ENCODE results near the gene PYCARD.
"Not testable (repeated sequence)": the region's sequence is repeated elsewhere in the genome, so short reads cannot be mapped to it uniquely, and the experiment has no call there.

PYCARD gene

DNA sequence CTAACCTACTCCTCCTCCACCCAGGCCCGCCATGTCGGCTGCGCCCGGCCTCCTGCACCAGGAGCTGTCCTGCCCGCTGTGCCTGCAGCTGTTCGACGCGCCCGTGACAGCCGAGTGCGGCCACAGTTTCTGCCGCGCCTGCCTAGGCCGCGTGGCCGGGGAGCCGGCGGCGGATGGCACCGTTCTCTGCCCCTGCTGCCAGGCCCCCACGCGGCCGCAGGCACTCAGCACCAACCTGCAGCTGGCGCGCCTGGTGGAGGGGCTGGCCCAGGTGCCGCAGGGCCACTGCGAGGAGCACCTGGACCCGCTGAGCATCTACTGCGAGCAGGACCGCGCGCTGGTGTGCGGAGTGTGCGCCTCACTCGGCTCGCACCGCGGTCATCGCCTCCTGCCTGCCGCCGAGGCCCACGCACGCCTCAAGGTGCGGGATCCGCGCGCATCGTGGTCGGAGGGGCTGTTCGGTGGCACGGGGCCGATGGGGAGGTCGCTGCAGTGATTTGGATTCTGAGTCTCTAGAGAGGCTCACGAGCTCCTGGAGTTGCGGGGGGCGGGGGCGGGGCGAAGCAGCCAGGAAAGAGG, 12.2 kb upstream of the PYCARD start:
- no peak for DNase-seq

DNA sequence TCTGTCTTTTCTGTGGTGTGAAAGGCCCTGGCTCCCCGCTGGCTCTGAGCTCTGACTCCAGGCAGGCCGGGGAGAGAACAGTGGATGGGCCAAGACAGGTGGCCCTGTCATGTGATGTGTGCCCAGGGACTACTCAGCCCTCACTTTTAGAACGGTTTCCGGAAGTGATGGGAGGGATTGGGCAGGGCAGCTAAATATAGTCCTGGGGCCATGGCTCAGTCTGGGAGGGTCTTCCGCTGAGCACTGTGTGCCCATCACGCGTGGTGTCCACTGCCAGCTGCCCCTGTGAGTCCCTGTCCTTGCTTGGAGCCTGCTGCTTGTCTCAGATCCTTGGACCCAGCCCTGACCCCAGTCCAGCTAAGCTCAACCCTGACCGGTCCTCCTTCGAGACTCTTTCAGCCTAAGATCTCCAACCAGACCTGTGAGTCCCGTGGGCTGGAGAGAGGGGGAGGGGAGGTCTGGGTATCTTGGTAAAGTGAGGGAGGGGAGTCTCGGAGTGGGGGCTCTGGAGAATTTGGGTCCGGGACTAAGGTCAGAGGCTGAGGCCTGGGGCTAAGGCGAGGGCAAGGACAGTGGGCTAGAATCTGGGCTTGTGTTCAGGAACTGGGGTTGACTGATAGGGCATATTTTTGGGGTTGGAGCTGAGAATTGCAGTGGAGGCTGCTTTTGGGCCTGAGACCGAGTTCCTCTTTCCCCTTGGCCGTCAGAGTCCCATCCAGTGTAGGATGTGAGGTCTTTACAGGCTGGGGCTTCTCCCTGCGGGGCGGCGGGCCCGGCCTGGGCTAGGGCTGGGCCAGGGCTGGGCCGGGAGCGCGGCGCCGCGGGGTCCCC, 11.5 kb upstream of the PYCARD start, which contains the start of gene TRIM72:
TSS of gene TRIM72 (plus strand) at position 243 of the 831 bp plus-strand sequence. CDS start 620 bp downstream, outside the sequence.
- DNase-seq = no peak

DNA sequence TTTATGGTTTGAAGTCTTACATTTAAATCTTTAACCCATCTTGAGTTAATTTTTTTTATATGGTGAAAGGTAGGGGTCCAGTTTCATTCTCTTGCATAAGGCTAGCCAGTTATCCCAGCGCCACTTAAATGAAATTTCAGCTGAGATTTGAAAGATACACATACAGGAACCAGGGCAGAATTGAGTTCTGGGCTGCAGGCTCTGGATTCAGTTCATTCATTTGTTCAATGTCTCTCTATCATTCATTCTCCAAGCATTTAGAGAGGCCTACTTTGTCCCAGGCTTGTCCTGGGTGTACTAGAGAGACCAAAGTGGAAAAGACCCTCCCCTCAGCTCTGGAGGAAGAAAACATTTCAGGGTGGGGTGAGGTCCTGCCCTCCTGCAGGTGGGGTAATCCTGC, 10.8 kb upstream of the PYCARD start:
- DNase-seq = no peak

DNA sequence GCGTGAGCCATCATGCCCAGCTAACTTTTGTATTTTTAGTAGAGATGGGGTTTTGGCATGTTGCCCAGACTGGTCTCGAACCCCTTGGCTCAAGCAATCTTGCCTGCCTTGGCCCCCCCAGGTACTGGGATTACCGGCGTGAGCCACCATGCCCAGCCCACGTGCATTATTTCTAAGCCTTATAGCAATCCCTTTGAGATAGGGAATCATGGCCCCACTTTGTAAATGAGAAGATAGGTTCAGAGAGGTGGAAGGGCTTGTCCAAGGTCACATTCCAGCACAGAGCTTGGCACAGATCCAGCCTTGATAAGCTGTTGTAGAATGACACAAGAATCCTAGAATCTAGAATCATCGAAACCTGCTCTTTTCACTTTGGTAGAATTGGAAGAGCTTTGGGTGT, 4.2 kb upstream of the PYCARD start:
- DNase-seq = no peak

DNA sequence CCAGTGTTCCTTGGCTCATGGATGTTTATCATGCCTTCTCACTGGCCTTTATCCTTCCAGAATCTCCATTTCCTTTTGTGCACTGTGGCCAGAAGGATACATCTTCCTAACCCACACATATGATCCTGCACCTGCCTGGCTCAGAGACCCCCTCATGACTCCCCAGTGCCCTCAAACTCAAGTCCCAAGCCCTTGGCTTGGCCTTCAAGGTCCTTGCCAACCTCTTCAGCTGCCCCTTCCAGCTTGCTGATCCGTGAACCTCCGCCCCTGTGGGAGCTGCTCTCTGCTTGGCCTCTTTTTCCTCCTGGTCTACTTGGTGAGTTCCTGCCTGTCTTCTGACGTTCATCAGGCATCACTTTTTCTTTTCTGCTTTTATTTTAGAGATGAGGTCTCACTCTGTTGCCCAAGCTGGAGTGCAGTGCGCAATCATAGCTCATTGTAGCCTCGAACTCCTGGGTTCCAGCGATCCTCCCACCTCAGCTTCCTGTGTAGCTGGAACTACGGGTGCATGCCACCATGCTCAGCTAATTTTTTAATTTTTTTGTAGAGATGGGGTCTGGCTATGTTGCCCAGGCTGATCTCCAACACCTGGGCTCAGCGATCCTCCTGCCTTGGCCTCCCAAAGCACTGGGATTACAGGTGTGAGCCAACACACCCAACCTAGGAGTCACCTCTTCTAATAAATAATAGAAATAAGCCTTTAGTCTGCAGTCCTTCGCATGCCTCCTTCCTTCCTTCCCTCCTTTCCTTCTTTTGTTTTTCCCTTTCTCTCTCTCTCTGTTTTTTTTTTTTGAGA, 2.5 kb upstream of the PYCARD start:
- DNase-seq = no peak

DNA sequence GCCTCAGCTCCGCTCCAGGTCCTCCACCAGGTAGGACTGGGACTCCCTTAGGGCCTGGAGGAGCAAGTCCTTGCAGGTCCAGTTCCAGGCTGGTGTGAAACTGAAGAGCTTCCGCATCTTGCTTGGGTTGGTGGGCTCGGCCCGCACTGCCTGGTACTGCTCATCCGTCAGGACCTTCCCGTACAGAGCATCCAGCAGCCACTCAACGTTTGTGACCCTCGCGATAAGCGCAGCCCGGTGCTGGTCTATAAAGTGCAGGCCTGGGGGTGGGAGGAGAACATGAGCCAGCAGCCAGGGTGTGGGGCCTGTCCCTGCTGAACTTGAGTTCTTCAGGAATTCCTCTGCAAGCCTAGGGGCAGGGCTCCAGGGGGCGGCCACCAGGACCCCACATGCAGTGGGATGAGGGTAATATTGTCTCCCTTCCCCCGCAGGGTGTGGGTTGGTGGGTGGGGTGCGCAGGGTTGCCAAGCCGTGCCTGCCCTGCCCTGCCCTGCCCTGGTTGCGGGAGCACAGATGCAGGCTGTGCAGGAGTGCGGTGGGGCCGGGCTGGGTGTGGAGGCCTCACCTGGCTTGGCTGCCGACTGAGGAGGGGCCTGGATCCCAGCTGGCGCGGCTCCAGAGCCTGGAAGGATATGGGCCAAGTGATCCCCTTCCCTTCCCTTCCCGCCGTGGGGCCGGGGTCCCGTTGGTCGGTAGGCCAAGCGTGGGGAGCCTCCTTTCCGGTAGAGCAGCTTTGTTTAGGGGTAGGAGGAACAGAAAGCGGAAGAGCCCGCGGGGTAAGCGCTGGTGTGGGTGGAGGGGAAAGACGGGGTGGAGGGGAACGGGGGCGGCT, 762 bp downstream of the PYCARD start:
- no peak for DNase-seq

DNA sequence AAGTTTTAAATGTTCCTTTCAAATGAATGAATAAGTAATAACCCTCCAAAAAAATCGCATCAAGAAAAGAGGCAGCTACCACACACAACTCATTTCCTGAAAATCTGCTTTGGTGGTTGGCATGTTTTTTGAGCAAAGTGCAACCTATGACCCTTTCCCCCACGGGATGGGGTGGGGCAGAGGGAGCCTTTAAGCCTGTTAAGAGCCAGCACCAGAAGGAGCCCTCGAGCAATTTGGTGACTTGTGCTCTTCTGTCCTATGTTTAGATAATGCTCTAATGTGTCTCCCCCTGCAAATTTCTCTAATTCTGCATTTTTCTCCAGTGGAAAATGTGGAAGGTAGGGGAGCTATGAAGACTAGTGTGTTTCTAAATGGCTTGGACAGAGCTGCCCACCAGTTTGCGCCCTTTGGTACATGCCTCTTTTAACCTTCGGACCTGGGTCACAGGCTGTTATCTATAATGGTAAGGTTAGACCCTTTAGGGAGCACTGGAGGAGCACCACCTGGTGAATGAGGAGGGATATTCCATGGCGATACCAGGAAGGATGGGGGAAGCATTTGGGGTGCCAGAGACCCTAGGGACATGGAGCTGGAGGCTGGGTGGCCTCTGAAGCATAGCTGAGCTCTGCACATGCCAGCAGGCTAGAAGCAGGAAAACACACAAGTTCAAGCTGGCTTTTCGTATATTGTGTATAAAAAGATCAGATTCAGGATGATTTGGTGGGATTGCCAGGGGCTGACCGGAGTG, 1.6 kb downstream of the PYCARD start:
- no peak for DNase-seq

DNA sequence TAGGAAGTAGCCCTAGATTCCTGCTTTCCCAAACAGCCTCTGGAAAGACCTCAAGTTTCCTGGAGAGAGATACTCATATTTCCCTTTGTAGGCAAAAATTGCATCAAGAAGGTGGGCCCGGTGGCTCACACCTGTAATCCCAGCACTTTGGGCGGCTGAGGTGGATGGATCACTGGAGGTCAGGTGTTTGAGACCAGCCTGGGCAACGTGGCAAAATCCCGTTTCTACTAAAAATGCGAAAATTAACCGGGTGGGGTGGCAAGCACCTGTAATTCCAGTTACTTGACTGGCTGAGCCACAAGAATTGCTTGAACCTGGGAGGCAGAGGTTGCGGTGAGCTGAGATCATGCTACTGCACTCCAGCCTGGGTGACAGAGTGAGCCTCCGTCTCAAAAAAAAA, 2.4 kb downstream of the PYCARD start:
- DNase-seq = not testable (repeated sequence)

DNA sequence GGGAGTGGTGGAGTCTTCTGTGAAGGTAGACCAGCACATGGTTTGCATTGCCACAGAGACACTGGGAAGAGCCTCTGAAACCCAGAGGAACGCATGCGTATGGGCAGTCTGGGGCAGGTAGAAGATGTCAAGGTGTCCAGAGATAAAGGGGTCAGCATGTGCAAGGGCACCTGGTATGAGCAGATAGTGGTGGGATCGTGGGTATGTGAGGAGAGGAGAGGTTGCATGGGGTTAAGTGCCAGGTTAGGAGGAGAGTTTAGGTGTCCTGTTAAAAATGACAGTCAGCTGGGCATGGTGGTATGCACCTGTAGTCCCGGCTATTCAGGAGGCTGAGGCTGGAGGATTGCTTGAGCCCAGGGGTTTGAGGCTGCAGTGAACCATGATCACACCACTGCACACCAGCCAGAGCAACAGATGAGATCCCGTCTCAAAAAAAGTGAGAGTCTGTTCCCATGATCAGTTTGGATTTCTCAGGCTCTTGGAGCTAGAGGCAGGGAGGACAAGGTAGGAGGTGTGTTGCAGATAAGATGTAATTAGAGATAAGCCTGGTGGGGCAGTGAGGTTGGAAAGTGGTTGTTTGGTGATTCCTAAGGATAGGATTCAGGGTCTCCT, 3.0 kb downstream of the PYCARD start:
- no peak for DNase-seq

DNA sequence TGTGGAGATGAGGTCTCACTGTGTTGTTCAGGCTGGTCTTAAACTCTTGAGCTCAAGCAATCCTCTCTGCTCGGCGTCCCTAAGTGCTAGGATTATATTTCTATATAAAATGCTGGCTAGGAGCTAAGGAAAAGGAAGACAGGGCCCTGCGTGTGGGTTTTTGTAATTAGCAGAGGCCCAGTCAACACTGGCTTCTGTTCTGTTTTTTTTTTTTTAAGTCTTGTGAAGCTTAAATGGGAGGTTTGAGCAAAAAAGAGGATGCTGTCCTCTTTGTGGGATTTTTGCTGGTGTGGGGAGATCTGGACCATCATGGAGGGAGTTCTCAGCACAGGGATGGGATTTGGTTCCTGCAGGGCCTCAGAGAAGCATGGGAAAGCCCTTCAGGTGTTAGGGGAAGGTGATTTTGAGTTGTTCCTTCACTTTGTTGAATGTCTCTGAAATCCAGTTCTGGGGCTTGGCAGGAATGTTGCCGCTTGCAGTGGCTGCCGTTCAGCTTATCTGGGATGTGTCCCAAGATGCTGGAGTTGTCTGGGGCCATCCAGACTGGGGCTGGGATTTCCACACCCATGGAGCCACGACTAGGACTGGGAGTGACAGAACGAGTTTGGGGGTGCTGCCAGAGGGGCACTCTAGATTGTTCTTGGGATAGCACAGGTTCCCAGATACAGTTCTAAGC, 4.2 kb downstream of the PYCARD start:
- DNase-seq = no peak

DNA sequence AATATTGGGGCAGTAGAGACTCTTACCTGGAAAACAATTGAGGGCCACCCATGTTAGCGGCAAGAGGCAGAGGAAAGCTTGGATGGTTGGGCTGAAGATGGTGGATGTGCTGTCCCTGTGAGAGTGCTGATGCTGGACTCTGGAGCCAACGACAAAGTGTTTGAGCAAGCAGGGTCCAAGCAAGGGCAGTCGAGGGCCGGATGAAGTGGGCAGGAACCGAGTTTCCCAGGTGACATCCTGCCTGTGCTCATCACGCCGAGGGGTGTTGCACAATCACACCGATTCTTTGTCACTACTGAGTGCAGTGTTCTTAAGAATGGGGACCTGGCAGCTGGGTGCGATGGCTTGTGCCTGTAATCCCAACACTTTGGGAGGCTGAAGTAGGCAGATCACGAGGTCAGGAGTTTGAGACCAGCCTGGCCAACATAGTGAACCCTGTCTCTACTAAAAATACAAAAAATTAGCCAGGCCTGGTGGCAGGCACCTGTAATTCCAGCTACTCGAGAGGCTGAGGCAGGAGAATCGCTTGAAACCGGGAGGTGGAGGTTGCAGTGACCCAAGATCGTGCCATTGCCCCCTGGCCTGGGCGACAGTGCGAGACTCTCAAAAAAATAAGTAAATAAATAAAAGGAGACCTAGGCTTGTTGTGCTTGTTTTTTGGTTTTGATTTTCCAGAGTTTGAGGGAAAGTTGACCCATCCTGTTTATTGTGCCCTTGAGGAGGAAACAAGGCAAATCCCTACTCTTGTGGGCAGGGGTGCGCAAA, 6.1 kb downstream of the PYCARD start:
- DNase-seq = no peak

DNA sequence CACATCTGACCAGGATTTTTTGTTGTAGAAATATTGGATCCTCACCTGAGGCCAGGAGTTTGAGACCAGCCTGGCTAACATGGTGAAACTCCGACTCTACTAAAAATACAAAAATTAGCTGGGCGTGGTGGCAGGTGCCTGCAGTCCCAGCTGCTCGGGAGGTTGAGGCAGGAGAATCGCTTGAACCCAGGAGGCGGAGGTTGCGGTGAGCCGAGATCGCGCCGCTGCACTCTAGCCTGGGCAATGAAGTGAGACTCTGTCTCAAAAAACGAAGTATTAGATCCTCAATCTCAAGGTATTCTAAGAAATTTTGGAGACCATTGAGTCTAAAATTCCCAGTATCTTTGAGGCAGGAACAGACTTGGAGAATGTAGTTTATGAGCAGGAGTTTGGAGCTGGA, 6.7 kb downstream of the PYCARD start:
- DNase-seq = not testable (repeated sequence)

DNA sequence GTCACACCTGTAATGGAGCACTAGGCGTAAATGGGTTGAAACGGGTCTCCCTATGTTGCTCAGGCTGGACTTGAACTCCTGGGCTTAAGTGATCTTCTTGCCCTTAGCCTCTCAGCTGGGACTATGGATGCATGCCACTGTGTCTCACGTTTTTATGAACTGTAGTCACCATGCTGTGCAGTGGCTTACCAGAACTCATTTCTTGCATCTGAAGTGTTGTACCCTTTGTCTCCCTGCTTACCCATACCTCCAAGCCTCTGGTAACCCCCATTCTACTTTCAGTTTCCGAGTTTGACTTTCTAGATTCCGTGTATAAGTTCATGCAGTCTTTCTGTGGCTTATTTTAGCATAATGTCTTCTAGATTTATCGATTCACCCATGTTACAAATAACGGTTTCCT, 7.7 kb downstream of the PYCARD start:
- DNase-seq = no peak

DNA sequence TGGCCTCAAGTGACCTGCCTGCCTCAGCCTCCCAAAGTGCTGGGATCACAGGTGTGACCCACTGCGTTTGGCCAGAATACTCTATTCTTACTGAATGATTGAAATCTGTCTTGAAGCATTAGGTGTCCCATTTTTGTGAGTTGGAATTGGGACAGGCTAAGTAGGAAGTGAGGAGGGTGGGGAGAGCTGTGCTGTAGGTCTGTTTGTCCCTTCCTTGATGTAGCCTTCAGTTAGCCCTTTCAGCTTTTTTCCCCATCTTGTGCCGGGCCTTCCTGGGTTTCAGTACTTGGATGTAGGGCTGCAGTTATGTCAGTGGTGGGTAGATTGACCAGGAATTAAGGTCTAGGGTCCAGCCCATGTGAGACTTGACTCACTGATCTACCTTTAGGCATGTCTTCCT, 8.7 kb downstream of the PYCARD start:
- no peak for DNase-seq

DNA sequence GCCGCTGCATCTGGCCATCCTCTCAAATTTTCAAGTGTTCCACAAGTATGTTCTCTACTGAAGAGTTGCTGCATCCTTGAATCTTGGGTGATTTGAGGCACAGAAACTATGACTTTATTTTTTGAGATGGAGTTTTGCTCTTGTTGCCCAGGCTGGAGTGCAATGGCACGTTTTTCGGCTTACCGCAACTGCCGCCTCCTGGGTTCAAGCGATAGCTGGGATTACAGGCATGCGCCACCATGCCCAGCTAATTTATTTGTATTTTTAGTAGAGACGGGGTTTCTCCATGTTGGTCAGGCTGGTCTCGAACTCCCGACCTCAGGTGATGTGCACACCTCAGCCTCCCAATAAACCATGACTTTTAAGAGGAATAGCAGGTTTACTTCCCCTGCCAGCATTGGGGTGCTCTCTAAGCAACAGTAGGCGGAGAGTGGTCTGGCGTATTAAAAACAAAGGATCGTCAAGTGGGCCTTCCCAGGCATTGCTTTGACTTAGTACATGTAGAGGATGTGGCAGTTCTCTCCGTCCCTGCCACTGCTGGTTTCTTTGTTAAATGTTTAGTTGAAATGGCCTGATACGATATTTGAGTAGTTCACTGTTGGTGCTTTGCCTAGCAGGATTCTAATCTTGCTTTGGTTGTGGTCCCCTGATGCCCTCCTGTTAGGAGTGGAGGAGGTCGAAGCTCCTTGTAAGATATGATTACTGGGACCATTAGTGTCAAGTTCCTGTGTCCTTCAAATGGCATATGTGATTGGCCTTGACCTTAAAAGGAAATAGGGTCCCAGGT, 9.5 kb downstream of the PYCARD start:
- DNase-seq = no peak

DNA sequence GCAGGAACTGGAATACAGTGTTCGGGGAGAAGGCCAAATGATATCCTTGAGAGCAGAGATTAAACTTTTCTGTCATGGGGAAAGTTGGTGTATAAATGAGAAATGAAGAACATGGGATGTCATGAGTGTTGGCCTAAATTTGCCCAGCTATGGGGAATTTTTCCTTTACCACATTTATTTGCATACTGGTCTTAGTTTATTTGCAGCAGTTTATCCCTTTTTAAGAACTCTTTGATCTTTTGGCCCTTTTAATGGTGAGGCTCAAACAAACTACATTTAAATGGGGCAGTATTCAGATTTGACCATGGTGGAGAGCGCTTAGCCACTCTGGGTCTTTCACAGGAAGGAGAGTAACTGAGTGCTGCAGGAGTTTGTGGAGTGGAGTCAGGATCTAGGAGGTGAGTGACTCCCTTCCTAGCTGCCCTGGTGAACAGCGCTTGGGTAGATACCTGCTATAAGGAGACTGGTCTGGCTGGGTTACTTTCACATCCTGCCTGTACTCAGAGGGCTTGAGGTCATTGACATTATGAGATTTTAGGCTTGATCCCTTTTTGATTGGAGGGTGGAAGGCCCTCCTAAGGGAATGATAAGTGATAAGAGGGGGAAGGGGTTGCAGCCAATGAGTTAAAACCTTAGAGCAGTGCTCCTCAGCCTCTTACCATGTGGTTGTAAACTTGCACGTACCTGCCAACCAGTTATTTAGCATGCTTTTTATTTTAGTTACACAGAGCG, 10.7 kb downstream of the PYCARD start:
- DNase-seq = no peak

DNA sequence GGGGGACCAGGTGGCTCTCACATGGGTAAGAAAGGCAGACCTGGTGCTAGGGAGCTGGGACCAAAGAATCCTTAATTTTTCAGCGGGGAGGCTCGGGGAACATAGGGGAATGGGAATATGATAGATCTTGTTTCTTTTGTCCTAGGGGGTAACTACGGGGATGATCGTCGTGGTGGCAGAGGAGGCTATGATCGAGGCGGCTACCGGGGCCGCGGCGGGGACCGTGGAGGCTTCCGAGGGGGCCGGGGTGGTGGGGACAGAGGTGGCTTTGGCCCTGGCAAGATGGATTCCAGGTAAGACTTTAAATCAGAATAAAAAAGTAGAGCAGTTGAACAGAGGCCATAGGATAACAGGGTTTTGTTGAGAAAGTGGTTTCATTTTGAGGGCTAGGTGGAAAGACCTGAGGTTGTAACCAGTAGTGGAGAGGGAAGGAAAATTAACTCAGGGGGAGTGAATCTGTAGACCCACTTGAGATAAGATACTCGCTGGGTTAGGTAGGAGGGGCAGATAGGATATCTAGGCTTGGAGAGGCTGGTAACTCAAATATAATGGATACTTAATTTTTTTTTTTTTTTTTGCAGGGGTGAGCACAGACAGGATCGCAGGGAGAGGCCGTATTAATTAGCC, 11.6 kb downstream of the PYCARD start:
- no peak for DNase-seq

DNA sequence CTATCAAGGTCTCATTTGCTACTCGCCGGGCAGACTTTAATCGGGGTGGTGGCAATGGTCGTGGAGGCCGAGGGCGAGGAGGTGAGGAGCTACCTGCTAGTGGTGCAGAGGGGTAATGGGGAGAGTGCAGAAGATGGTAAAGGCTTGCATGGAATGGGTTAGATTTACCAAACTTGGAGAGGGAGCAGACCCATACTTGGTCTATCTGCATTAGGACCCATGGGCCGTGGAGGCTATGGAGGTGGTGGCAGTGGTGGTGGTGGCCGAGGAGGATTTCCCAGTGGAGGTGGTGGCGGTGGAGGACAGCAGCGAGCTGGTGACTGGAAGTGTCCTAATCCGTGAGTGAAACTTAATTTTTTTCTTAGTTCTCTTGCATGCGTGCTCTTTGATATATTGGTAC, 12.5 kb downstream of the PYCARD start:
- no peak for DNase-seq
